ENCODE data around the gene RCN2.

Gene RCN2

DNA sequence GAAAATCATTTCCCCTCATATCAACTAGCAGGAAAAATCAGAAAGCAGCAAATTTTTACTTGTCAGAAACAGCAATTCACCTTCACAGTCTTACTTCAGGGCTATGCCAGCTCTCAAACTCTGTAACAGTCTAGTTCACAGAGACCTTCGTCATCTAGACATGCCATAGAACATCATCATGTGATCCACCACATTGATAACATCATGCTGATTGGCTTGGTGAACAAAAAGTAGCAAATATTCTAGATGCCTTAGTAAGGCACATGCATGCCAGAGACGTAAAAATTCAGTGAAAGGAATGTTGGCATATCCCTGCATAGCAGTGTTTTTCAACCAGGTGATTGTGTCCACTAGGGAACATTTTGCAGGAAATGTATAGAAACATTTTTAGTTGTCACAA is 17.8 kb upstream of the RCN2 start:
- ChIA-PET POLR2A (no interaction called here), CTCF (no interaction called here)
- no peak for DNase-seq (ENCODE audit: extremely low spot score)

DNA sequence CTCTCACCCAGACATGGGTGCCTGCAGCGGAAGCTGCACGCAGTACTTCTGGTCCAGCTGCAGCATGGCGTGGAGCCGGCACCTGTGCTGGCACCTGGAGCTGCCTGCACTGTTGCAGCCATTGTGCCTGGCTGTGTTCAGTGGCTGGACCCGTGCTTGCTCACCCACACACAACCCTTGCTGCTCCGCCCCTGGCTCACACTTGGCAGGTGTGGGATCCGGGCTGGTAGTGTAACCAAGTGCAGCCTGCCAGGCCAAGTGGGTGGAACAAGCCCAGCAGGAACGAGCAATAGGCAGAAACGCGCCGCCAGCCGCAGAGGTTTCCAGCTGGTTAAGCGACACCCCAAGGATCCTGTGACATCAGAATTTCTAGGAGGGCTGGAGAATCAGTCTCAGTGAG is 15.2 kb upstream of the RCN2 start:
- CTCF ChIA-PET: interaction anchor here (0.8 to 1.2 kb wide), 2 partner anchors 12 to 13 kb away, joined by 3 to 4 read pairs; no protein-coding TSS in a partner anchor
- no peak for DNase-seq (ENCODE audit: extremely low spot score)
- TF ChIP-seq, protein P1, sequence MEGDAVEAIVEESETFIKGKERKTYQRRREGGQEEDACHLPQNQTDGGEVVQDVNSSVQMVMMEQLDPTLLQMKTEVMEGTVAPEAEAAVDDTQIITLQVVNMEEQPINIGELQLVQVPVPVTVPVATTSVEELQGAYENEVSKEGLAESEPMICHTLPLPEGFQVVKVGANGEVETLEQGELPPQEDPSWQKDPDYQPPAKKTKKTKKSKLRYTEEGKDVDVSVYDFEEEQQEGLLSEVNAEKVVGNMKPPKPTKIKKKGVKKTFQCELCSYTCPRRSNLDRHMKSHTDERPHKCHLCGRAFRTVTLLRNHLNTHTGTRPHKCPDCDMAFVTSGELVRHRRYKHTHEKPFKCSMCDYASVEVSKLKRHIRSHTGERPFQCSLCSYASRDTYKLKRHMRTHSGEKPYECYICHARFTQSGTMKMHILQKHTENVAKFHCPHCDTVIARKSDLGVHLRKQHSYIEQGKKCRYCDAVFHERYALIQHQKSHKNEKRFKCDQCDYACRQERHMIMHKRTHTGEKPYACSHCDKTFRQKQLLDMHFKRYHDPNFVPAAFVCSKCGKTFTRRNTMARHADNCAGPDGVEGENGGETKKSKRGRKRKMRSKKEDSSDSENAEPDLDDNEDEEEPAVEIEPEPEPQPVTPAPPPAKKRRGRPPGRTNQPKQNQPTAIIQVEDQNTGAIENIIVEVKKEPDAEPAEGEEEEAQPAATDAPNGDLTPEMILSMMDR (IDR thresholded peaks at IDR 0.05; ENCODE audit: control extremely low read depth, extremely low read depth, low read depth, missing control alignments): no peak
- POLR2A ChIA-PET: no interaction called here

More for the DNA sequence above, 17.8 kb upstream of the RCN2 start:
- TF ChIP-seq, protein P1 (IDR thresholded peaks at IDR 0.05; ENCODE audit: control extremely low read depth, extremely low read depth, low read depth, missing control alignments): no peak

DNA sequence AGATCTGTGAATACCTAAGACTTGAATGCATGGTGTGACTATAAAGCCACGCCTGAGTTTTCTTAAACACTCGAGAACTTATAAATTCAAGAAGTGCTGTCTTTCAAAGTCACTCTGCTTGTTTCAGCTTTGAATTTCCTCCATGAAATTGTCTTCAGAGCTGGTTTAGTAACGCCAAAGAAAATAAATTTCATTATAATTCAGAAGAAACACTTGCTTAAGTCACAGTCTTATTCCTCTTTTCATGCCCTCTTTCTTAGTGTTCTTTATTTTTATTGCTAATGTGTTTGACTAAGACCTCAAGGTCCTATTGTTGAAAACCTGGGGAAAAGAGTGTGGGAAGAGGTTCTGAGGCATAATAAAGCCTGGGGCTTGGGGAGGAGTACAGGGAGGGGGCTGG is 3.3 kb upstream of the RCN2 start:
- DNase-seq (ENCODE audit: extremely low spot score): no peak
- TF ChIP-seq, protein P1 (IDR thresholded peaks at IDR 0.05; ENCODE audit: control extremely low read depth, extremely low read depth, low read depth, missing control alignments): no peak
- POLR2A ChIA-PET: no interaction called here
- CTCF ChIA-PET: interaction anchor here (1.2 kb wide), 1 partner anchor 11 kb away, joined by 3 read pairs; no protein-coding TSS in a partner anchor

DNA sequence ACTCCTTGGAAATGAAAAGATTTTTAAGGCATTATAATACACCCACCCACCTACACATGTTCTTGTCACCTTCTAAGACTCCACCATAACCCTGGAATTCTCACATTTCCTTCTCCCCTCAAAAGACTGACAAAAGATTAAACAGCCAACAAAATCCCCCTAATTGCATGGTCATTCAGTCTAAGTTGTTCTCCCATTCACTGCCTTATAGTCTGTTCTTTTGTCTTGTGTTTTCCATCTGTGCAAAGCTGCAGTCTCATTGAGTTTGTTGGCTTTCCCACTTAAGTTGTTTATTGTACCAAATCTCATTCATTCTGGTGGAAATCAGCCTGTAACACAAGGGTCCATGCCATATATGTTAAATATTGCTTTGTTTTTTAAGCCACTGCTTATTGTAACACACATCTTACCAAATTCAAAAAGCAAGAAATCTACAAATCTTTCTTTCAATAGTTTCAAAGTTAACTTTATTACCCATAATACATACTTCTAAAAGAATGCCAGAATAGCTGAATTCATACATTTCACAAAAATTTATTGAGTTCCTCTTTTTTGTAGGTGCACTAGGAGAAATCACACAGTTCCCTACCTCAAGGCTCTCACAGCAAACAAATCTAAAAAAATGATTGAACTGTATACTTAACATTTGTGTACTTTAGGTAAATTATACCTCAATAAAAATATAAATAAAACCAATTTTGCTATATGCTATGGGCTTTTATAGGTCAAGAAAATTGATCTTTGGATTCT is 2.4 kb upstream of the RCN2 start:
- ChIA-PET CTCF (interaction anchor here (1.4 kb wide), 3 partner anchors 14 to 103 kb away, joined by 3 read pairs; no protein-coding TSS in a partner anchor), POLR2A (no interaction called here)
- no peak for DNase-seq (ENCODE audit: extremely low spot score)
- TF ChIP-seq, protein P1 (IDR thresholded peaks at IDR 0.05; ENCODE audit: control extremely low read depth, extremely low read depth, low read depth, missing control alignments): no peak

DNA sequence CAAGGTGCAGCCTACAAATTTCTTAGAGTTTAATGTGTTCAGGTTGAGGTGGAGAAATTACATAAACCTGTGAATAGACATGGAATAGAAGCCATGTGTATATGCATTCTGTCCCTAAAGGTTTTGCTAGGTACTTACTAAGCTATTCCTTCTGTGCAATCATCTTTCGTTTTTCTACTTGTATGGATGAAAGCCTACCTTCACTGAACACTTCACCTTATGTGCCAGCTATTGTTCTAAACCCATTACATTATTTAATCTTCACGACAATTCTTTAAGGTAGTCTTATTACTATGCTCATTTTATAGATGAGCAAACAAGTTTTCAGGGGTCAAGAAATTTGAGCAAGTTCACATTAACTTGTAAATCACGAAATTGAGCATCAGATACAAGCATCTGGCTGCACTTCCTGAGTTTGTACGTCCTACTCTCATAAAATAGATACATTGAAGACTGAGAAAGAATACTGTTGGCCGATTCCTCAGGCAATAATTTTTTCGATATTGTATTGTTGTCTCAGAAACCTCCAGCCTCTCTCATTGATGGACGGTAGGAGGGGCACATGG is 635 bp upstream of the RCN2 start:
- ChIA-PET CTCF (interaction anchor here (0.7 to 2.1 kb wide), 4 partner anchors 10 to 29 kb away, joined by 3 to 9 read pairs (median 3); no protein-coding TSS in a partner anchor), POLR2A (no interaction called here)
- TF ChIP-seq, protein P1 (IDR thresholded peaks at IDR 0.05; ENCODE audit: control extremely low read depth, extremely low read depth, low read depth, missing control alignments): no peak
- DNase-seq (ENCODE audit: extremely low spot score): no peak

DNA sequence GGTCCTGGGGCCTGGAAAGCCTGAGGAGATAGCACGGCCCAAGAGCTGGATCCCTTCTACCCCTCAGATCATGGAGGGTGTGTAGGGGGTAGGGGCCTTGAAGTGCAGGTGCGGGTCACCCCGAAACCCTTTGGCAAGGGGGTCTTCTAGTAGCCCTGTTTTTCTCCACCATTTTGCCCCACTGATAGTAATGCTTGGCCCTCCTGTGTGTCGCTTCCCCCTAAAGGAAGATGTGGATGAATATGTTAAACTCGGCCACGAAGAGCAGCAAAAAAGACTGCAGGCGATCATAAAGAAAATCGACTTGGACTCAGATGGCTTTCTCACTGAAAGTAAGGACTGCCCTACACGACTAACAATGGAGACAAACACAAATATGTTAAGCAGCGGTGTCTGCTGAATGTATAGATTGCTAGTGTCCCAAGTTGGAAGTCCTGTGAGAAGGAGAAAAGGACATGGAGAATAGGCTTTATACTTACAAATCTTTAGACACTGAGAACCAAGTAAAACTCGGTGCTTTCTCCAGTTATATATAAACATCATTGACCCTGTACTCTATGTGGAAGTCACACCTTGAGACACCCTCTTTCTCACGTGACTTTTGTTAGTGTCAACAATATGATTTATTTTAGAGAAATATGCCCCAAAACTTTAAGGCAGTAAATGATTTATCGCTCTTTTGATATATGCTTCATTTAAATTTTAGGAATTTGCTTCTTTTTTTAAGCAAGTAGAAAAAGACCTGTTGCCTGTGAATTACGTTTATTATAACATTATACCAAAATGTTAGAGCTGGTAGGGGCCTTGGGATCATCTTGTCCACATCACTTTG is 802 bp downstream of the RCN2 start:
- TF ChIP-seq, protein P1 (IDR thresholded peaks at IDR 0.05; ENCODE audit: control extremely low read depth, extremely low read depth, low read depth, missing control alignments): no peak
- CTCF ChIA-PET: interaction anchor here (2.1 kb wide), 1 partner anchor 14 kb away, joined by 9 read pairs; no protein-coding TSS in a partner anchor
- DNase-seq (ENCODE audit: extremely low spot score): no peak
- POLR2A ChIA-PET: no interaction called here

Data from GM10248 (cell line).